BJ (cell line): ENCODE results near the gene SBNO2. TPM values are rescaled to one million over a fixed set of nuclear protein-coding genes. Genes with fewer than 3 reads are reported as not detected.

ENCODE experiments used
- CTCF ChIA-PET: fragments of 350-600 bp; formaldehyde crosslinking; extraction: SDS; loops from one replicate; lab custom pipeline; 2021; ENCODE audit warnings: antibody characterized with exemption, inconsistent platforms; lab: Yijun Ruan, JAX
- POLR2A ChIA-PET: fragments of 300-600 bp; sonication (Branson Sonifier 250); formaldehyde crosslinking; extraction: SDS; loops from one replicate; lab custom pipeline; 2021; ENCODE audit warnings: antibody characterized with exemption; lab: Charles Lee
- DNase-seq: peaks from one replicate; pipeline ENCODE4 v3.0.0-alpha.2; 2011; ENCODE audit warnings: low read depth
- H3K27me3 ChIP-seq: 2 replicates; pipeline ENCODE4 v1.6.0; 2011; ENCODE audit warnings: low read length; ENCODE audit not compliant: control insufficient read depth, insufficient read depth
- H3K36me3 ChIP-seq: 2 replicates; pipeline ENCODE4 v1.5.1; 2011; ENCODE audit warnings: low read length; ENCODE audit not compliant: control insufficient read depth, insufficient read depth
- H3K4me3 ChIP-seq: 2 replicates; pipeline ENCODE4 v1.5.1; 2011; ENCODE audit warnings: low read depth, mild to moderate bottlenecking, control low read depth, low read length
- polyA plus RNA-seq: library from polyadenylated mRNA; depleted of rRNA; stranded (reverse); fragments of >200 nt; gene quantifications from 2 replicates; pipeline ENCODE4 v1.2.3, GENCODE V29; 2011
- TF ChIP-seq, protein P1 (sequence below): IDR thresholded peaks from 2 replicates; pipeline ENCODE4 v1.5.1; 2011; ENCODE audit warnings: low read depth, mild to moderate bottlenecking, control low read depth, inconsistent platforms, low read length, moderate library complexity; ENCODE audit not compliant: insufficient read depth

Gene SBNO2
- polyA plus RNA-seq, 1 experiment, result 26.1 TPM

DNA sequence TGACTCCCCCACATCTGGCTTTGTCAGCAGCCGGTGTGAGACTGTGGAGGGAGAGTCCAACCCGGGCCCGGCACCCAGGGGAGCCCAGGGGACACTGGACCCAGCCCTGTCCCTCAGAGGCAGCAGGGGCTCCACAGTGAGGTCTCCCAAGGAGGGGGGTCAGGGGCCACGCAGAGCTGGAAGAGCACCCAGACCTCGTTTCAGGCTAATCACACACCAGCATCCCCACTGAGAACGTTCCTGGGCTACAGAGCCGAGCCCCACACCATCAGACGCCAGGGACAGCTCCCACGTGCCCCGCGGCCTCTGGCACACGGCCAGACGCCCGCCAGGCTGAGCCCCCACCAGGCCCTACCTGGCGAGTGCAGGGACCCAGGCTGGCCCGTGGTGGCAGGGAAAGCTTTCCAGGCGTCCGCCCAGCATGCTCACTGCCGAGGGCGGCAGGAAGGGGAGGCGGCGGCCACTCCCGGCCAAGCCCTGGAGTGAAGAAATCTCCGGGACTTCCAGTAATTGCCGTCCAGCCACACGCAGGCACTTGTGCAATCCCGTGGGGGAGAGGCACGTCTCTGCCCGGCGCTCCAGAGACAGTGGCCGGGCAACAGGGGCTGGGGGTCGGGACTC lies 19.2 kb downstream of the SBNO2 start:
- Histone ChIP-seq H3K27me3 (no peaks in the 10 kb centered on the region), H3K4me3 (peak overlapping the region; percentile 40), H3K36me3 (peaks cover 20% of the 10 kb centered on the region)
- TF ChIP-seq, protein P1, sequence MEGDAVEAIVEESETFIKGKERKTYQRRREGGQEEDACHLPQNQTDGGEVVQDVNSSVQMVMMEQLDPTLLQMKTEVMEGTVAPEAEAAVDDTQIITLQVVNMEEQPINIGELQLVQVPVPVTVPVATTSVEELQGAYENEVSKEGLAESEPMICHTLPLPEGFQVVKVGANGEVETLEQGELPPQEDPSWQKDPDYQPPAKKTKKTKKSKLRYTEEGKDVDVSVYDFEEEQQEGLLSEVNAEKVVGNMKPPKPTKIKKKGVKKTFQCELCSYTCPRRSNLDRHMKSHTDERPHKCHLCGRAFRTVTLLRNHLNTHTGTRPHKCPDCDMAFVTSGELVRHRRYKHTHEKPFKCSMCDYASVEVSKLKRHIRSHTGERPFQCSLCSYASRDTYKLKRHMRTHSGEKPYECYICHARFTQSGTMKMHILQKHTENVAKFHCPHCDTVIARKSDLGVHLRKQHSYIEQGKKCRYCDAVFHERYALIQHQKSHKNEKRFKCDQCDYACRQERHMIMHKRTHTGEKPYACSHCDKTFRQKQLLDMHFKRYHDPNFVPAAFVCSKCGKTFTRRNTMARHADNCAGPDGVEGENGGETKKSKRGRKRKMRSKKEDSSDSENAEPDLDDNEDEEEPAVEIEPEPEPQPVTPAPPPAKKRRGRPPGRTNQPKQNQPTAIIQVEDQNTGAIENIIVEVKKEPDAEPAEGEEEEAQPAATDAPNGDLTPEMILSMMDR, result 0 out of 2 replicates have a peak, but pooled peaks have one; percentile 8
- ChIA-PET CTCF (interaction anchor here (0.7 to 1.3 kb wide), 5 partner anchors 20 to 41 kb away, joined by 3 to 7 read pairs (median 4); no protein-coding TSS in a partner anchor), POLR2A (no interaction called here)
- DNase-seq, result peak; percentile 48

DNA sequence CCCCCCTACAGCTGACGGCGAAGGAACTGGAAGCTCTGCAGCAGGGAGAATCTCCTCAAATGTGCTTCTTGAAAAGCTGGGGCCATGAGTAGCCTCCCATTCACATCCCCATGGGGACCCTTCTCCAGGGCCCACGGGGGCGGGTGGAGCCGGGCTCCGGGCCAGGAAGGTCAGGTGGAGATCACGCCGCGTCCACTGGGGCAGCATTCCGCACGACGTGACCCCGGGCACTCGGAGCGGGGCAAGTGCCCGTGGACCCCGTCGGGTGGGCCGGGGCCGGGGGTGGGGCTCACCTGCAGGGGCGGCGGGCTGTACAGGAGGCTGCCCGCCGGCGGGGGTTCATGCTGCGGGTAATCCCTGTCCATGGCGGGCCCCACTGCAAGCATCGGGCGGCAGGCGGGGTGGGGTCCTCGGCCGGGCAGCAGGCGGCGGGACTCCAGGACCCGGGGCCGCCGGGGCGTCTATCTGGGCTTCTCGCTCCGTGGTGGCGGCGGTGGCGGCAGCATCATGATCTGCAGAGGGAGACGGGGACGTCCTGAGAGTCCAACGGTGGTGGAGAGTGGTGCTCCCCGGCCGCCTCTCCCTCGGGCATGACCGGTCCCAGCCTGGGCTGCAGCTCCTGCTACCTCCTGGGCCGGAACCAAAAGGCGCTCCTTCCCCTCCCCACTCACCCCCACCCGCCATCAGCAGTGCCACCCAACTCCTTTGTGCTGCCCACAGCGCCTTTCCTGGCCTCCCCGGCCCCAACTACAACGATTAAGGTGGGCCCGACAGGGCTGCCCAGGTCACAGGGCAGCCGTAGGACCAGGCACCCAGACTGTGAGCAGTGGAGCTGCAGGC lies 20.0 kb downstream of the SBNO2 start:
- DNase-seq, result no peak
- POLR2A ChIA-PET, result no interaction called here
- Histone ChIP-seq H3K4me3 (peak overlapping the region; percentile 40), H3K27me3 (no peaks in the 10 kb centered on the region), H3K36me3 (peaks cover 27% of the 10 kb centered on the region)
- TF ChIP-seq, protein P1, result no peak
- CTCF ChIA-PET, result interaction anchor here (0.9 to 1.3 kb wide), 3 partner anchors 19 to 40 kb away, joined by 3 to 7 read pairs (median 4); no protein-coding TSS in a partner anchor

- Histone ChIP-seq H3K27me3 (no peaks in the 10 kb centered on the region), H3K36me3 (peaks cover 26% of the 10 kb centered on the region), H3K4me3 (no peak overlapping the region)
- POLR2A ChIA-PET, result no interaction called here
- no peak for DNase-seq
- TF ChIP-seq, protein P1, result no peak
- CTCF ChIA-PET, result no interaction called here
Observed at GRCh38 chr19:1151917-1152587, 22.0 kb downstream of the SBNO2 start.

- CTCF ChIA-PET, result interaction anchor here (0.9 kb wide), 1 partner anchor 118 kb away, joined by 3 read pairs; the partner anchor contains the start of gene CIRBP
- DNase-seq, result no peak
- no peak overlapping the region for H3K4me3 ChIP-seq
- TF ChIP-seq, protein P1, result no peak
- H3K36me3 ChIP-seq, result peaks cover 29% of the 10 kb centered on the region
- no peaks in the 10 kb centered on the region for H3K27me3 ChIP-seq
- POLR2A ChIA-PET, result no interaction called here
Observed at GRCh38 chr19:1151037-1151724, 22.9 kb downstream of the SBNO2 start.
